Measurements from ENCODE around the gene DLG2. TPM values are rescaled to one million over a fixed set of nuclear protein-coding genes. Genes with fewer than 3 reads are reported as not detected.

The DLG2 gene
- total and polyA plus RNA-seq, 9 of the 15 experiments (the other 6 are each of a cell fraction or from before 2014, with no cell fraction given): 0.52 to 1.6 (median 0.95) TPM

GRCh38 chr11:84536456-84536855 lies 1090.7 kb downstream of the DLG2 start:
- ChIA-PET POLR2A (no interaction called here), CTCF (ENCODE audit: low intra/inter-chr PET ratio) (no interaction called here)
- TF ChIP-seq ZNF217 (CRISPR knock-in tag; IDR thresholded peaks at IDR 0.05) (no peak), FOXK2 (conservative IDR thresholded peaks at IDR 0.05 in 1 of 2, IDR thresholded peaks at IDR 0.05 in 1 of 2; ENCODE audit: low read depth in 2 of 2) (no peak), STAG1 (CRISPR knock-in tag; IDR thresholded peaks at IDR 0.05; ENCODE audit: borderline replicate concordance) (no peak), YY1 (IDR thresholded peaks at IDR 0.05; ENCODE audit: borderline replicate concordance in 1 of 3, control insufficient read depth in 1 of 3, extremely low read depth in 1 of 3, insufficient read depth in 3 of 3, insufficient read length in 1 of 3, insufficient replicate concordance in 2 of 3, low read depth in 1 of 3, low read length in 2 of 3) (no peak), CREBBP (IDR thresholded peaks at IDR 0.05; ENCODE audit: low read depth, low read length) (no peak), CBX5 (IDR thresholded peaks at IDR 0.05; ENCODE audit: borderline replicate concordance, low read depth) (no peak), ESRRA (IDR thresholded peaks at IDR 0.05; ENCODE audit: borderline replicate concordance, low read depth) (no peak), NELFE (IDR thresholded peaks at IDR 0.05; ENCODE audit: insufficient read depth, insufficient read length) (no peak), ZNF668 (CRISPR knock-in tag; IDR thresholded peaks at IDR 0.05) (no peak), JUND (IDR thresholded peaks at IDR 0.05; ENCODE audit: borderline replicate concordance, low read depth, low read length) (no peak), JUND (tag; IDR thresholded peaks at IDR 0.05; ENCODE audit: borderline replicate concordance, low read depth, low read length) (no peak), SRSF7 (optimal IDR thresholded peaks at IDR 0.05; ENCODE audit: low read depth, low read length) (no peak)
- TF ChIP-seq, protein P1, sequence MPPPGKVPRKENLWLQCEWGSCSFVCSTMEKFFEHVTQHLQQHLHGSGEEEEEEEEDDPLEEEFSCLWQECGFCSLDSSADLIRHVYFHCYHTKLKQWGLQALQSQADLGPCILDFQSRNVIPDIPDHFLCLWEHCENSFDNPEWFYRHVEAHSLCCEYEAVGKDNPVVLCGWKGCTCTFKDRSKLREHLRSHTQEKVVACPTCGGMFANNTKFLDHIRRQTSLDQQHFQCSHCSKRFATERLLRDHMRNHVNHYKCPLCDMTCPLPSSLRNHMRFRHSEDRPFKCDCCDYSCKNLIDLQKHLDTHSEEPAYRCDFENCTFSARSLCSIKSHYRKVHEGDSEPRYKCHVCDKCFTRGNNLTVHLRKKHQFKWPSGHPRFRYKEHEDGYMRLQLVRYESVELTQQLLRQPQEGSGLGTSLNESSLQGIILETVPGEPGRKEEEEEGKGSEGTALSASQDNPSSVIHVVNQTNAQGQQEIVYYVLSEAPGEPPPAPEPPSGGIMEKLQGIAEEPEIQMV (tag; conservative IDR thresholded peaks at IDR 0.05; ENCODE audit: low read depth): no peak
- H4K20me1 ChIP-seq (replicated peaks; ENCODE audit: control insufficient read depth, insufficient read depth, low read length): no peaks in the 10 kb centered on the region
- H3K27me3 ChIP-seq (ENCODE audit: control insufficient read depth in 2 of 2, insufficient read depth in 2 of 2, low read length in 2 of 2): no peaks in the 10 kb centered on the region
- no peak overlapping the region for H2AFZ ChIP-seq (ENCODE audit: low read depth, low read length)
- no peaks in the 10 kb centered on the region for H3K79me2 ChIP-seq (ENCODE audit: control insufficient read depth, insufficient read depth, low read length)
- WGBS (ENCODE audit: insufficient coverage, low coverage, missing lambda C conversion rate): 2% methylated on average over 3 of the region's 3 CpGs
- H3K36me3 ChIP-seq (ENCODE audit: control insufficient read depth, insufficient read depth, low read length): no peaks in the 10 kb centered on the region
- intact Hi-C loops (cut with micrococcal nuclease): no loop called here
- ATAC-seq: no peak
- H3K27ac ChIP-seq (ENCODE audit: extremely low read depth, low read depth, low read length): no peak overlapping the region
- in situ Hi-C loops (cut with MboI): no loop called here
- no peaks in the 10 kb centered on the region for H3K9me1 ChIP-seq (ENCODE audit: control insufficient read depth, insufficient read depth, low read length)
- H3K9me3 ChIP-seq (replicated peaks; ENCODE audit: control insufficient read depth, insufficient read depth, low read depth, low read length): no peaks in the 10 kb centered on the region
- FAIRE-seq: no peak
- H3K4me3 ChIP-seq: no peak overlapping the region
- DNase-seq (ENCODE audit: extremely low read depth in 1 of 4, low spot score in 3 of 4): no peak
- BruUV-seq (replicated peaks): no TSS peak
- H3K4me2 ChIP-seq (ENCODE audit: insufficient read depth, low read length): no peak overlapping the region
- H3K9ac ChIP-seq (ENCODE audit: insufficient read depth in 1 of 2, low read depth in 2 of 2, low read length in 2 of 2): no peak overlapping the region
- no peaks in the 10 kb centered on the region for H3K4me1 ChIP-seq (replicated peaks in 1 of 2; ENCODE audit: control insufficient read depth in 2 of 2, insufficient read depth in 2 of 2, low read length in 2 of 2)

All from K562 (cell line).